Measurements from ENCODE around the gene ANKRD30B.
"Not testable (repeated sequence)": the region's sequence is repeated elsewhere in the genome, so short reads cannot be mapped to it uniquely, and the experiment has no call there.

ANKRD30B gene, protein sequence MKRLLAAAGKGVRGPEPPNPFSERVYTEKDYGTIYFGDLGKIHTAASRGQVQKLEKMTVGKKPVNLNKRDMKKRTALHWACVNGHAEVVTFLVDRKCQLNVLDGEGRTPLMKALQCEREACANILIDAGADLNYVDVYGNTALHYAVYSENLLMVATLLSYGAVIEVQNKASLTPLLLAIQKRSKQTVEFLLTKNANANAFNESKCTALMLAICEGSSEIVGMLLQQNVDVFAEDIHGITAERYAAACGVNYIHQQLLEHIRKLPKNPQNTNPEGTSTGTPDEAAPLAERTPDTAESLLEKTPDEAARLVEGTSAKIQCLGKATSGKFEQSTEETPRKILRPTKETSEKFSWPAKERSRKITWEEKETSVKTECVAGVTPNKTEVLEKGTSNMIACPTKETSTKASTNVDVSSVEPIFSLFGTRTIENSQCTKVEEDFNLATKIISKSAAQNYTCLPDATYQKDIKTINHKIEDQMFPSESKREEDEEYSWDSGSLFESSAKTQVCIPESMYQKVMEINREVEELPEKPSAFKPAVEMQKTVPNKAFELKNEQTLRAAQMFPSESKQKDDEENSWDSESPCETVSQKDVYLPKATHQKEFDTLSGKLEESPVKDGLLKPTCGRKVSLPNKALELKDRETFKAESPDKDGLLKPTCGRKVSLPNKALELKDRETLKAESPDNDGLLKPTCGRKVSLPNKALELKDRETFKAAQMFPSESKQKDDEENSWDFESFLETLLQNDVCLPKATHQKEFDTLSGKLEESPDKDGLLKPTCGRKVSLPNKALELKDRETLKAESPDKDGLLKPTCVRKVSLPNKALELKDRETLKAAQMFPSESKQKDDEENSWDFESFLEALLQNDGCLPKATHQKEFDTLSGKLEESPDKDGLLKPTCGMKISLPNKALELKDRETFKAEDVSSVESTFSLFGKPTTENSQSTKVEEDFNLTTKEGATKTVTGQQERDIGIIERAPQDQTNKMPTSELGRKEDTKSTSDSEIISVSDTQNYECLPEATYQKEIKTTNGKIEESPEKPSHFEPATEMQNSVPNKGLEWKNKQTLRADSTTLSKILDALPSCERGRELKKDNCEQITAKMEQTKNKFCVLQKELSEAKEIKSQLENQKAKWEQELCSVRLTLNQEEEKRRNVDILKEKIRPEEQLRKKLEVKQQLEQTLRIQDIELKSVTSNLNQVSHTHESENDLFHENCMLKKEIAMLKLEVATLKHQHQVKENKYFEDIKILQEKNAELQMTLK (N-terminal part only)

DNA sequence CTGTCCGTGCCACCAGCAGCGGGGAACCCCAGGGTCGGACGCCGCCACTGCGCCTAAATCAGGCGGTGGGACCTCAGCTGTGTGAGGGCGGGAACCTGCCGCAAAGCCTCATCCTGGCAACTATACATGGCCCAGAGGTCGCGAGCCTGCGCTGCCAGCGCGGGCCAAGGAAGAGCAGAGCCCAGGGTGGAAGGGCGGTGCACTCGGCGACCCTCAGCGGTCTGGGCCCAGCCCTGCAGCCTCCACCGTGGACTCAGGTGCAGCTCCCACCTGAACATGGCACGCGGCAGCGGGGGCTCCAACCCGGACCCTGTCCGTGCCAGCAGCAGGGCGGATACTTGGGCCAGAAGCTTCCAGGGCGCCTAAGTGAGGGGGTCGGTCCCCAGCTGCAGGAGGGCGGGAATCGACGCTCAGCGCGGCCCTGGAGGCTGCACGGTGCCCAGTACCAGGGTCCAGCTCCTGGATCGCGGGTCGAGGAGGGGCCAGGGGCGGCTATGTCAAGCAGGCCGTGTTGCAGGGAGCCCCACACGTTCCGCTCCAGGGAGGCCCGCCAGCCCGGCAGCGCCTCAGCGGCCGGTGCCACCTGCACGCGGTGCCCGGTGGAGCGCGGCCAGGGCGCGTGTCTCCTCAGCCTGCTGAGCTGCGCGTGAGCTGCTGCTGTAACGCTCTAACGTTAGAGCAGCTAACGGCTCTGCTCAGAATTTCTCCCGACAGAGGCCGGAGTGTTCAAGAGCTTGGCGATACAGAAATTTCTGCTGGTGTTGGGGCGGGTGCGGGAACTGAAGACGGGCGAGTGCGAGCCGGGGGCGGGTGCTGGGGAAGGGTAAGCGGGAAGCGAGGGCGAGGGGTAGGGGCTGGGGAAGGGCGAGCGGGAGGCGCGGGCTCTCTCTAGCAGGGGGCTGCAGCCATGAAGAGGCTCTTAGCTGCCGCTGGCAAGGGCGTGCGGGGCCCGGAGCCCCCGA lies at the start of gene ANKRD30B:
ANKRD30B (plus strand) TSS at position 660 of the 962 bp plus-strand sequence; CDS start at position 908, 248 bp downstream.
- no peak for DNase-seq

DNA sequence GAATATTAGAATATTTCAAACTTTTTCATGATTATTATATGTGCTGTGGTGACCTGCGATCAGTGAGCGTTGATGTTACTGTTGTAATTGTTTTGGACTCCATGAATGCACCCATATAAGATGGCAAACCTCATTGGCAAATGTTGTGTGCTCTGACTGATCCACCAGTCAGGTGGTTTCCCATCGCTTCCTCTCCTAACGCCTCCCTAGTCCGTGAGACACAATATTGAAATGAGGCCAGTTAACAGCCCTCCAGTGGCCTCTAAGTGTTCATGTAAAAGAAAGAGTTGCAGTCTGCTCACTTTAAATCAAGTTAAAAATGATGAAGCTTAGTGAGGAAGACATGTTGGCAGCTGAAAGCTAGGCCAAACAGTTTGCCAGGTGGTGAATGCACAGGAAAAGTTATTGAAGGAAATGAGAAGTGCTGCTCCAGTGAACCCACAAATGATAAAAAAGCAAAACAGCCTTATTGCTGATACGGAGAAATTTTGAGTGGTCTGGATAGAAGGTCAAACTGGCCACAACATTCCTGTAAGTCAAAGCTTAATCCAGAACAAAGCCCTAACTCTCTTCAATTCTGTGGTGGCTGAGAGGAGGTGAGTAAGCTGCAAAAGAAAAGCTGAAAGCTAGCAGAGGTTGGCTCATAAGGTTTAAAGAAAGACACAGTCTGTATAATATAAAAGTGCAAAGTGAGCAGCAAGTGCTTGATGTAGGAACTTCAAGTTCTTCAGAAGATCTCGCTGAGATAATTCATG lies 46.5 kb upstream of the ANKRD30B start:
- not testable (repeated sequence) for DNase-seq

DNA sequence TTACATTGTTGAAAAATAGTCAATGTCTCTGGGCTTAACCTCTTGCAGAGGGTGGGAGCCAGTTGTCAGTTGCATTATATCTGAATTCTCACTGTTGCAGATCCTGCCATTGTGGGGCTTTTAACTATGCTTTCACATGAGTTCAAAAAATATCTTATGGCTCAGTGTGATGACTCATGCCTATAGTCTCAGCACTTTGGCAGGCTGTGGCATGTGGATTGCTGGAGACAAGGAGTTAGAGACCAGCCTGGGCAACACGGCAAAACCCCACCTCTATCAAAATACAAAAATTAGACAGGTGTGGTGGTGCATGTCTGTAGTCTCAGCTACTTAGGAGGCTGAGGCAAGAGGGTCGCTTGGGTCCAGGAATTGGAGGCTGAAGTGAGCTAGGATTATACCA lies 38.2 kb upstream of the ANKRD30B start:
- DNase-seq: not testable (repeated sequence)

DNA sequence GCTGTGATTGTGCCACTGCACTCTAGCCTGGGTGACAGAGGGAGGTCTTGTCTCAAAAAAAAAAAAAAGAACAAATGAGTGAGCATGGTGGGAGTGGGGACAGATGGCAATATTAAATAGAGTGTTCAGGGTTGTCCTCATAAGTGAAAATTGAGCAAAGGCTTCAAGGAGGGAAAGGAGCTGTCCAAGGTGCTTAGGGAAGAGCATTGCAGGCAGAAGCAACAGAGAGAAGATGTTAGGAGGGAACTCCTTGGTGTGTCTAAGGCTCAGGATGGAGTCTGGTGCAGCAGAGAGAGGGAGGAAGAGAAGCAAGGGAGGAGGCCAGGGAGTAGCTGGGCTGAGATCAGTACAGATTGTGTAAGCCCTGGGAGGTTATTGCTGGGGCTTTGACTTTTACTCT lies 26.4 kb upstream of the ANKRD30B start:
- not testable (repeated sequence) for DNase-seq

DNA sequence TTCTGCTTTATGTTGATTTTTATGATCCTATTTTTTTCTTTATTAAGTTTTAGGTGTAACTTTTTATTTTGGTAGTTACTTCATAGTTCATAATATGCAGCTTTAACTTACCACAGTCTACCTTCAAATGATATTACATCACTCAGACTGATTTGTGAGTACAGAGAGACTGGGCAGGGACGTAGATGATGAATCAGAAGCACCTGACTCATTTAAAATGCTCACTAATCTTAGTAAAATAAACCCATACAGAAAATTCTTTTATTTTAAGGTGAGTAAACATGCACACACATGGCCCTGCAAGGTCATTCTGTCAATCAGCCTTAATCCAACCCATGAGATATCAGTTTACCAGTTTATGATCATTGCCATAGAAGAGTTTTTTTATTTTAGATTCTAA lies 8.9 kb upstream of the ANKRD30B start:
- not testable (repeated sequence) for DNase-seq

DNA sequence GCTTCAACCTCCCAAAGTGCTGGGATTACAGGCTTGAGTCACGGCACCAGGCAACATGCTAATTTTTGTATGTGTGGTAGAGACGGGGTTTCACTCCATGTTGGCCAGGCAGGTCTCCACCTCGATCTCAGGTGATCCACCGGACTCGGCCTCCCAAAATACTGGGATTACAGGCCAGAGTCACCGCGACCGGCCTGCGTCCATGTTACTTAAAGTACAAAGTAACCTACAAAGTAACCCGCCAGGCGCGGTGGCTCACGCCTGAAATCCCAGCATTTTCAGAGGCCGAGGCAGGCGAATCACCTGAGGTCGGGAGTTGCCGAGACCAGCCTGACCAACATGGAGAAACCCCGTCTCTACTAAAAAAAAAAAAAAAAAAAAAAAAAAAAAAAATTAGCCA lies 1.1 kb upstream of the ANKRD30B start:
- DNase-seq: no peak

DNA sequence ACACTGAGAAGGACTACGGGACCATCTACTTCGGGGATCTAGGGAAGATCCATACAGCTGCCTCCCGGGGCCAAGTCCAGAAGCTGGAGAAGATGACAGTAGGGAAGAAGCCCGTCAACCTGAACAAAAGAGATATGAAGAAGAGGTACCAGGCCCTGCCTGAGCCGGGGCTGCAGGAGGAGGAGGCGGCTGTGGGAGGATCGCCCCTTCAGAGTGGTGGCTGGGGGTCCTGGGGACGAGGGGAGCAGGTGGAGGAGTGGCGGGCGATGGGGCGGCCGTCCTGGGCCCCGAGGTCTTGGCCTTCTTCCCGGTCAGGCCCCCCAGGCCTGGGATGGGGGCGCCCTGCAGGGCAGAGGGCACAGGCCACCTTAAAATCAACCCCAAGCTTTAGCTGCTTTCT lies 524 bp downstream of the ANKRD30B start:
- no peak for DNase-seq

DNA sequence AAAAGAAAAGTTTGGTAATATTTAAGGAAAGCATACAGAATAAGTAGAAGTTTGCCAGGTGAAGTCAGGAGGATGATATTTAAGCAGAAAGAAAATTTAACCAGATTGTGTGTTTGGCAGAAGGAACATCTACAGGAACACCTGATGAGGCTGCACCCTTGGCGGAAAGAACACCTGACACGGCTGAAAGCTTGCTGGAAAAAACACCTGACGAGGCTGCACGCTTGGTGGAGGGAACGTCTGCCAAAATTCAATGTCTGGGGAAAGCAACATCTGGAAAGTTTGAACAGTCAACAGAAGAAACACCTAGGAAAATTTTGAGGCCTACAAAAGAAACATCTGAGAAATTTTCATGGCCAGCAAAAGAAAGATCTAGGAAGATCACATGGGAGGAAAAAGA lies 15.6 kb downstream of the ANKRD30B start:
- not testable (repeated sequence) for DNase-seq

DNA sequence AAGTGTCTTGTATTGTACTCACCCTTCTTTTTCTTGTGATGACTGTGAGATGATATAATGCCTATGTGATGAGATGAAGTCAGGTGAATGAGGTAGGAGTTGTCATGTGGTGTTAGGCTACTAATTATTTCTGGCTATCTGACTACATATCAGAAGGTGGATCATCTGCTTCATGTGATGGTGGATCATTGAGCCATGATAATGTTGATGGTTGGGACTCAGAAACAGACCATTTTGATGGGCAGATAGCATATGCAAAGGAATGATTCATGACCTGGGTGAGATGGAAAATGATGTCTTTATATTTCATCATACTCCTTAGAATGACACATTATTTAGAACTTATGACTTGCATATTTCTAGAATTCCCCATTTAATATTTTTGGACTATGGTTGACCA lies 19.5 kb downstream of the ANKRD30B start:
- DNase-seq: no peak

DNA sequence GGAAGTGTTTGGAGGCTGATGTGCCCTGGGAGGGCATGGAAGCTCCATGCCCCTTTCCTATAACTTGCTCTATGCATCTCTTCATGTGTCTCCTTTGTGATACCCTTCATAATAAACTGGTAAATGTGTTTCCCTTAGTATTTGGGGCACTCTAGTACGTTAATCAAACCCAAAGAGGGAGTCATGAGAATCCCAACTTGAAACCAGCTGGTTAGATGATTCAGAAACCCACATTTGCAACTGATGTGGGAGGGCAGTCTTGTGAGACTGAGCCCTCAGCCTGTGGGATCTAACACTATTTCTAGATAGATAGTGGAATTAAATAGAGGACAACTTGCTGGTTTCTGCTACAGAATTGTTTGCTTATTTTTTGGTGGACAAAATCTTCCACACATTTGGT lies 20.3 kb downstream of the ANKRD30B start:
- no peak for DNase-seq

DNA sequence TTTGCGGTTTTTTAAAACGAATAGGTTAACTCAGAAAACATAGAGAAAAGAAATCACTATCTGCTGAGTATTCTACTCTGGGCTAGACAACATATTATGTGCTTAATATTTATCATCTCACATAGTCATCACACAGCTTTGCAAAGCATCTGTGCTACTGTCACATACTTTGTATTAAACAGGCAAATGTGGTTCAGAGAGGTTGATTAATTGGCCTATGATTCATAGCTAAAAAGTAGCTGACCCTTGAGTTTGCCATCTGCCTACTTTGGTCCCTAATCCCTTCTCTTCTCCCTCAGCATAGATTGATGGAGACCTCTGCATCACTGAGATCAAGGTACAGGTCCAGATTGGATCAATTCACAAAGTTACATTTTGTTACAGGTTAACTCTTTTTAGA lies 21.4 kb downstream of the ANKRD30B start:
- no peak for DNase-seq

DNA sequence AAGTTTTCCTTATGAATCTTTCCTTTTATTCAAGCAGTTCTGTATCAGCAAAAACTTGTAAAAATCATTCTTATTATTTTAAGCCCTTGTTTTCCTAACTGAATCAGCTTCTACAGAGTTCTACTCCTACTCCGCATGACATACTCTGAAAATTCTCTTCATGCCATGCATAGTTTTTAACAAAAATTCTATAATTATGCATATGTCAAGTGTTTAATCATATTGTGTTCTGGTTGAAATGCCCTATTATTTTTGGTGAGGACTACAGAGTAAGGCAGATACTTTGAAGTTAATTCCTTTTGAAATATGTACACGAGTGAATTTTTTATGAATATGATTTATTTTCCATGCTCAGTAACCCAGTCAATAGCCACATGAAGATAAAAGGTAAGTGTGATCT lies 28.8 kb downstream of the ANKRD30B start:
- no peak for DNase-seq

DNA sequence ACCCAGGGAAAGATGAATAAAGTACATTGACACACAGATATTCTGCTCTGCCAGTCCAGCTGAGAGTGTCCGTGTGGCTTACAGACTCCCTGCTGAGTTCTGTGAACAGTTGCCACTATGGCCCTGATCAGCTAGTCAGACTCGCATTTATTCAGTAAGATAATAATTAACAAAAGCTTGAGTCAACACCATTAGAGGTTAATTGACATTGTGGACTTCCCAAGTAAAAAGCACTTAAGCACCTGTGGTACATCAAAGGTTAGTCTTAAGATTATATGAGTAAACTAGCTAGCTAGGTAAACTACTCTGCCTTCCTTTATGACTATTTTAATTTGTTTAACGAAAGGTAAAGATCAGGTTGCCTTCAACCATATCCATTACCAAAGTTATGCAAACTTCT lies 33.7 kb downstream of the ANKRD30B start:
- DNase-seq: no peak

DNA sequence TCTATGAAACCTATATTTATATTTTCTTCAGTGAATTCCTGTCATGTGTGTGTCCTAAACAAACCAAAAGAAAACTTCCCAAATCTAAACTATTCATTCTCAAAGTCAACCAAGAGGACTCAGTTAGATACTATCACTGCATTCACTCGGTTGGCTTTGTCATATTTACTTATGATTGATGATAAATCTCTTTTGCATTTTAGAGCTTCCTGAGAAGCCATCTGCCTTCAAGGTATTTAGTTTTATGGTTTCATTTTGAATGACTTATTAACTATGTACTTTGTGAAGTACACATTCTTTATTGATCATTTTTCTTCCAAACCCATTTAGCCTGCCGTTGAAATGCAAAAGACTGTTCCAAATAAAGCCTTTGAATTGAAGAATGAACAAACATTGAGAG lies 36.2 kb downstream of the ANKRD30B start:
- DNase-seq: no peak

DNA sequence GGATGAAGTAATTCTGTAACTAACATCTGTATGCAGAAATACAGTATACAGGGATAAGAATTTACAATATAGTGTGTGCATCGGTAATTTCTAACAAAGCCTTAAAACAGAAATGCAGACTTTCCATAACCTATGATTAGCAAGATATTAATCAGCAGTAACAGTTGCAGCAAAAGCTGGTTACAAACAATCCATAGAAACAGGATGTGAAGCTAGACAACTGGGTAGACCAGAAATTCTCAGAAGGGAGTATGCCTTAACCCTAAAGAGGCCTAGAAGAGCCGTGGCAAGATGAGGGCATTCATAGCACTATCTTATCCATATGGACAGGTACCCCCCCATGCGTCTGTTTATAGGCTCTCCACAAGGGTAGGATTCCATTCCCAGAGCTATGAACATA lies 48.9 kb downstream of the ANKRD30B start:
- DNase-seq: not testable (repeated sequence)

DNA sequence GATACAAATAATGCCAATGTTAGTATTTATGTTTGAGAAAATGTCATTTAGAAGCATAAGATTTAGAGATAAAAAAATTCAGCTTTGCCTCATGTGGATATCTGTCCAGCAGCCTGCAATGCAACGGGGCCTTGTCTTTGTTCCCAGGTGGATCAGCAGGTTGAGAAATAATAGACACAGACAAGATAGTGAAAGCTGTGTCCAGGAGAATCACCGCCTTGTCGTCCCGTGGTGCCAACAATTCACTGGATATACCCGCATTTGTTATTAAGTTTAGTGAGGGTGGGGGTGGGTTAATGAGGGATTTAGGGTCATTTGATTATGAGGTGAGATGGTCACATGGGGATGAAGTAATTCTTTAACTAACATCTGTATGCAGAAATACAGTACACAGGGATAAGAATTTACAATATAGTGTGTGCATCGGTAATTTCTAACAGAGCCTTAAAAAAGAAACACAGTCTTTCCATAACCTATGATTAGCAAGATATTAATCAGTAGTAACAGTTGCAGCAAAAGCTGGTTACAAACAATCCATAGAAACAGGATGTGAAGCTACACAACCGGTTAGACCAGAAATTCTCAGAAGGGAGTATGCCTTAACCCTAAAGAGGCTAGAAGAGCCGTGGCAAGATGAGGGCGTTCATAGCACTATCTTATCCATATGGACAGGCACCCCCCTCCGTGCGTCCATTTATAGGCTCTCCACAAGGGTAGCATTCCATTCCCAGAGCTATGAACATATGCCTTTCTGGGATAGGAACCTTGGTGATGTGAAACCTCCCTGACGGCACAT lies 50.2 kb downstream of the ANKRD30B start:
- not testable (repeated sequence) for DNase-seq

DNA sequence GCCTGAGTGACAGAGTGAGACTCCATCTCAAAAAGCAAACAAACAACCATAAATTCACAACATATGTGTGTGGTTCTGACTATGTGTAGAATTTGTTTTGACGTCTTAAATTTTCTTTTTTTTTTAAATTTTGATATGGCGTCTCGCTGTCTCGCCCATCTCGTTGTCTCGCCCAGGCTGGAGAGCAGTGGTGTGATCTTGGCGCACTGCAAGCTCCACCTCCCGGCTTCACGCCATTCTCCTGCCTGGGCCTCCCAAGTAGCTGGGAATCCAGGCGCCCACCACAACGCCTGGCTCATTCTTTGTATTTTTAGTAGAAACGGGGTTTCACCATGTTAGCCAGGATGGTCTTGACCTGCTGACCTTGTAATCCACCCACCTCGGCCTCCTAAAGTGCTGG lies 63.1 kb downstream of the ANKRD30B start:
- not testable (repeated sequence) for DNase-seq

DNA sequence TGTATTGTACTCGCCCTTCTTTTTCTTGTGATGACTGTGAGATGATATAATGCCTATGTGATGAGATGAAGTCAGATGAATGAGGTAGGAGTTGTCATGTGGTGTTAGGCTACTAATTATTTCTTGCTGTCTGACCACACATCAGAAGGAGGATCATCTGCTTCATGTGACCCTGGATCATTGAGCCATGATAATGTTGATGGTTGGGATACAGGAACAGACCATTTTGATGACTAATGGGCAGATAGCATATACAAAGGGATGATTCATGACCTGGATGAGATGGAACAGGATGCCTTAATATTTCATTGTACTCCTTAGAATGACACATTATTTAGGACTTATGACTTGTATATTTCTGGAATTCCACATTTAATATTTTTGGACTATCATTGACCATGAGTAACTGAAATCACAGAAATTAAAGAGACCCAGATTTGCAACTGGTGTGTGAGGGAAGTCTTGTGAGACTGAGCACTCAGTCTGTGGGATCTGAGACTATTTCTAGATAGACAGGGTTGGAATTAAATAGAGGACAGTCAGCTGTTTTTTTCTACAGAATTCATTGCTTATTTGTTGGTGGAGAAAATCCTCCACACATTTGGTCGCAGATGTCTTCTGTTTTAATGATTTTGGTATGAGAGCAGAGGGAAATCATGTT lies 79.1 kb downstream of the ANKRD30B start:
- not testable (repeated sequence) for DNase-seq

DNA sequence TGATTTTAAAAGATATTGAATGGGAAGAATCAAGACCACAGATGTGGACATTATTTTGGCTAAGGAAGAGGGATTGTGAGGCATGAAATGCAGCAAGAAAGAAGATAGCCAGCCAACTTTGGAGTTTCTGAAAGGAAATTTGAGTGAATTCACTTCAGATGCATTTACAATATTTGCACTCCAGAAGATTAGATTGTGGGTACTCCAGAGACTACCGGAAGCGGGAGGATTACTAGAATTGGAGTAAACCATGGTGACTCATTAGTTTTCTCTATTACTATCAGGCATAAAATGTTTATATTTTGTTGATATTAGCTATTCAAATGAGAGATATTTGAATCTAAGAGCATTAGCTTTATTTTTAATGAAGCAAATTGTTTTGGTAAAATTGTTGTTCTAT lies 93.6 kb downstream of the ANKRD30B start:
- DNase-seq: not testable (repeated sequence)

DNA sequence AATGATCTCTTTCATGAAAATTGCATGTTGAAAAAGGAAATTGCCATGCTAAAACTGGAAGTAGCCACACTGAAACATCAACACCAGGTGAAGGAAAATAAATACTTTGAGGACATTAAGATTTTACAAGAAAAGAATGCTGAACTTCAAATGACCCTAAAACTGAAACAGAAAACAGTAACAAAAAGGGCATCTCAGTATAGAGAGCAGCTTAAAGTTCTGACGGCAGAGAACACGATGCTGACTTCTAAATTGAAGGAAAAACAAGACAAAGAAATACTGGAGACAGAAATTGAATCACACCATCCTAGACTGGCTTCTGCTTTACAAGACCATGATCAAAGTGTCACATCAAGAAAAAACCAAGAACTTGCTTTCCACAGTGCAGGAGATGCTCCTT lies 103.6 kb downstream of the ANKRD30B start:
- DNase-seq: not testable (repeated sequence)

All from activated T-cell treated with anti-CD3 and anti-CD28 coated beads for 4 hours (primary cell).